GM12891 (cell line): Measurements from ENCODE around the gene MAX.

Source experiments
- POLR2A ChIP-seq: IDR thresholded peaks from 2 replicates; pipeline ENCODE4 v1.6.1; 2011; ENCODE audit warnings: low read depth, low read length, control low read depth
- POLR2AphosphoS5 ChIP-seq: IDR thresholded peaks from 2 replicates; pipeline ENCODE4 v1.6.1; 2011; ENCODE audit warnings: low read depth, low read length, control low read depth
- SPI1 ChIP-seq: IDR thresholded peaks from 2 replicates; pipeline ENCODE4 v1.6.1; 2011; ENCODE audit warnings: low read depth, low read length, control low read depth
- TAF1 ChIP-seq: IDR thresholded peaks from 2 replicates; pipeline ENCODE4 v1.6.1; 2011; ENCODE audit warnings: low read depth, low read length, control low read depth

GRCh38 chr14:65141523-65141922 lies 39.2 kb upstream of the MAX start:
- TF ChIP-seq POLR2AphosphoS5 (no peak), POLR2A (no peak), SPI1 (no peak), TAF1 (no peak)
